VCaP (cell line): Measurements from ENCODE around the gene TAF4.

ENCODE experiments used
- H3K27ac ChIP-seq: fragments of 450-650 bp; 2 replicates; pipeline ENCODE4 v1.5.1; 2017
- TF ChIP-seq, protein P1 (sequence below): fragments of 450-650 bp; conservative IDR thresholded peaks from 2 replicates; pipeline ENCODE4 v1.5.1; 2017; ENCODE audit warnings: mild to moderate bottlenecking, moderate library complexity

The TAF4 gene

DNA sequence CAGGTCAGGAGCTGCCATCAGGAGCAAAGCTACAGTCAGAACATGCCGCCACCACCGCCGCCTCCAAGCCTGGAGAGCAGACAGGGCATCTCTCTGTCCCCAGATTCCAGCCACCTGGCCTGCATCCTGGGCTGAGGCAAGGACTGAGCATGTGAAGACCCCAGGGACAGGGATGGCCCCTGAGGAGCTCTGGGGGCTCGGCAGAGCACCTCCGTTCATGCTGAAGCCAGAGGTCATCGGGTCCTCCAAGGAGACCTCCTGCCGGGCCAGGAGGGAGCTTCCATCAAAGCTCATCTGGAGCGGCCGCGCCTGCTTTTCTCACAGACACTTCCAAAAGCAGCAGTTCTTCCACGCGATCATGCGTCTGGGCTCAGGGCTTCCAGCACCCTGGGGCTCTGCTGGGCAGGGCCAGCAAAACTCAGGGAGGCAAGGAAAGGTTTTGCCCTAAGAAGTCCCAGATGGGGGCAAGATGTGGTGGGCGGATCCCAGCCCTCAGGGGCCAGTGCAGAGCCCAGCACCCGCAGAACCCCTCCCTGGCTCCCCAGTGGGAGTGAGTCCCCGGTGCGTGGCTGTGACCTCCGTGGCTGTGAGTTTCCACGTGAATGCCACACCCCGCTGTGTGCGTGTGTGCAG is 138.4 kb downstream of the TAF4 start:
- H3K27ac ChIP-seq, result no peak overlapping the region
- TF ChIP-seq, protein P1, sequence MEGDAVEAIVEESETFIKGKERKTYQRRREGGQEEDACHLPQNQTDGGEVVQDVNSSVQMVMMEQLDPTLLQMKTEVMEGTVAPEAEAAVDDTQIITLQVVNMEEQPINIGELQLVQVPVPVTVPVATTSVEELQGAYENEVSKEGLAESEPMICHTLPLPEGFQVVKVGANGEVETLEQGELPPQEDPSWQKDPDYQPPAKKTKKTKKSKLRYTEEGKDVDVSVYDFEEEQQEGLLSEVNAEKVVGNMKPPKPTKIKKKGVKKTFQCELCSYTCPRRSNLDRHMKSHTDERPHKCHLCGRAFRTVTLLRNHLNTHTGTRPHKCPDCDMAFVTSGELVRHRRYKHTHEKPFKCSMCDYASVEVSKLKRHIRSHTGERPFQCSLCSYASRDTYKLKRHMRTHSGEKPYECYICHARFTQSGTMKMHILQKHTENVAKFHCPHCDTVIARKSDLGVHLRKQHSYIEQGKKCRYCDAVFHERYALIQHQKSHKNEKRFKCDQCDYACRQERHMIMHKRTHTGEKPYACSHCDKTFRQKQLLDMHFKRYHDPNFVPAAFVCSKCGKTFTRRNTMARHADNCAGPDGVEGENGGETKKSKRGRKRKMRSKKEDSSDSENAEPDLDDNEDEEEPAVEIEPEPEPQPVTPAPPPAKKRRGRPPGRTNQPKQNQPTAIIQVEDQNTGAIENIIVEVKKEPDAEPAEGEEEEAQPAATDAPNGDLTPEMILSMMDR, result no peak

DNA sequence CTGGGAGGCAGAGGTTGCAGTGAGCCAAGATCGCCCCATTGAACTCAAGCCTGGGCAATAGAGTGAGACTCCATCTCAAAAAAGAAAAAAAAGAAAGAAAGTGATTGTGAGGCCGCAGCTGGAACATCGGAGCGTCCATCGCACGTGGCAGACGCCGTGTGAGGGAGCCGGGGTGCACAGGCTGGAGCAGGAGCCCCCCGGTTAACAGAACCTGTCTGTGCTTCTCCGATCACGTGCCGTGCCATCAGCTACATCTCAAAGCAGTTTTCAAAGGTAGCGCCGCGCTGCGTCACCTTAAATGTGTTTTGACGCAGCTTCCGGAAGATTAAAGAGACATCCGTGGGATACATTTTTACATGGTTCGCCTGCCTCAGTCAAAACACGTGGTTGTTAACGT is 138.9 kb downstream of the TAF4 start:
- TF ChIP-seq, protein P1, result no peak
- no peak overlapping the region for H3K27ac ChIP-seq

DNA sequence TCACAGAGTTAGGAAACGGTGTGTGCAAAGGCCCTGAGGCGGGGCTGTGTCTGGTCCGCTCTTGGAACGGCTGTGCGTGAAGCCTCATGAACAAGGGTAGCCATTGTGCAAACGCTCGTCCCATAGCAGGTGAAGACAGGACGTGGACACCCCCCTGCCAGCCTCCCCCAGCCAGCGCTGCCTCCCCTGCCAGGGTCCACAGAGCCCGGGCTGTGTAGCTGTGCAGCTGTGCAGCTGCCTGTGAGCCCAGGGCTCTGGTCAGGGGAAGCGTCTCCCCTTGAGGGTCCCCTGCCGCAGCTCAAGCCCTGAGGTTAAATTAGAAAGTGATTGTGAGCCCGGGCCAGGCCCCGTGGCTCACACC is 139.4 kb downstream of the TAF4 start:
- no peak overlapping the region for H3K27ac ChIP-seq
- TF ChIP-seq, protein P1, result no peak

DNA sequence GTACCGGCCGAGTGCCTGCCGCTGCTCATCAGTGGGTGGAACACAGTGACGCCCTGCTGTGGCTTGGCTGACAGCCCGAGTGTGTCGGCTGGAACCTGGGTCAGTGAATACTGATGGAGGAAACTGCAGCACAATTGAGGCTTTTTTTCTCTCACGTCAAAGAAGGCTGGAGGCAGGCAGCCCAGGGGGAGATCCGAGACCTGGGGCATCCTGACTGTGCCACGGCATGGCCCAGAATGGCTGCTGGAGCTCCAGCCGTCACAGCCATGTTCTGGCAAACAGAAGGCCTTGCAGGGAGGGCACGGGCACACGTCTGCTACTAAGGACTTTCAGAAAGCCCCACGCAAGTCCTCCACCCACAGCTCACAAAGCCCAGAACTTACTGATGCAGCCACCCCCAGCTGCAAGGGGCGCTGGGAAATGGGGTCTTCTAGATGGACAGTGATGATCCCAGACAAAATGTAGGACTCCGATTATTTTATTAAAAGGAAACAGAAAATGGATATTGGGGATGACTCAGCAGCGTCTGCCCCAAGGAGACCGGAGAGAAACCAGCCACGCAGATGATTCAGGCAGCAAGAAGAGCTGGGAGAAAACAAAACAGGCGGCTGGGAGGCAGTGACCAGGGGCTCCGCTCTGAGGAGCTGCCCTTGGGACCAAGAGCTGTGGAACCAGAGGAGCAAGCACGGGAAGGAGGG is 140.0 kb downstream of the TAF4 start:
- TF ChIP-seq, protein P1, result no peak
- H3K27ac ChIP-seq, result no peak overlapping the region

DNA sequence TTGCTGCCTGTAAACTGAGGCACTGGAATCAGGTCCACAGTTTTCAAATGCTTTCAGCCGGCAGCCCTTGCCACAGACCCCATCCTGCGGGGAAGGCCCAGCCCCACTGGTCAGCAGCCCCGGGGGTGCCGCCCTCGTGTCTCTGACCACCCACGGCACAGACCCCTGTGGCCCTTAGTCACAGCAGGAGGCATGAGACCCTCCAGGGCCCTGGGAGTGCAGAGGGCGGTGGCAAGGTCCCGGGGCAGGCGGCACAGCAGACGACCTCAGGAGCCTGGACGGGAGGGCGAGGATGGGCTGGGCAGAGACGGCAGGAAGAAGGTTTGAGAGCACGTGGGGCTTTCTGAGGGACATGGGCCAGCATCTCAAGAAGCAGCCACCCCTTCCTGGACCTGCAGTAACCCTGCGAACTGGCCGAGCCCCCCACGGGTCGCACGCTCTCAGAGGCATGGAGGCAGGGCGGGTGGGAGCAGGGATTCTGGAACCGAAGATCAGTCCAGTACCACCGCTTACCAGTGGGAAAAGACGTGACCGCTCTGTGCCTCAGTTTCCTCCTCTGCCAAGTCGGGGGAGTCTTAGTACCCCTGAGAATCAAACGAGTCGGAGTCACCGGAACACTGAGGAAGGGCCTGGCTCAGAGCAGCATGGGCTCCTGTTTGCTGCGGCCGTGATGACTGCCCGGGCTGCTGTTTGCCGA is 140.7 kb downstream of the TAF4 start:
- H3K27ac ChIP-seq, result no peak overlapping the region
- TF ChIP-seq, protein P1, result no peak
